GM11168 (cell line): ENCODE results near the gene EML4.

Source experiments
- in situ Hi-C: fragments of 300-500 bp; cut with MboI; formaldehyde crosslinking; loops from one replicate; pipeline ENCODE4 v1.12.0; 2022; ENCODE audit warnings: low sequenced_read_pairs; ENCODE audit not compliant: unreplicated experiment

EML4 gene

DNA sequence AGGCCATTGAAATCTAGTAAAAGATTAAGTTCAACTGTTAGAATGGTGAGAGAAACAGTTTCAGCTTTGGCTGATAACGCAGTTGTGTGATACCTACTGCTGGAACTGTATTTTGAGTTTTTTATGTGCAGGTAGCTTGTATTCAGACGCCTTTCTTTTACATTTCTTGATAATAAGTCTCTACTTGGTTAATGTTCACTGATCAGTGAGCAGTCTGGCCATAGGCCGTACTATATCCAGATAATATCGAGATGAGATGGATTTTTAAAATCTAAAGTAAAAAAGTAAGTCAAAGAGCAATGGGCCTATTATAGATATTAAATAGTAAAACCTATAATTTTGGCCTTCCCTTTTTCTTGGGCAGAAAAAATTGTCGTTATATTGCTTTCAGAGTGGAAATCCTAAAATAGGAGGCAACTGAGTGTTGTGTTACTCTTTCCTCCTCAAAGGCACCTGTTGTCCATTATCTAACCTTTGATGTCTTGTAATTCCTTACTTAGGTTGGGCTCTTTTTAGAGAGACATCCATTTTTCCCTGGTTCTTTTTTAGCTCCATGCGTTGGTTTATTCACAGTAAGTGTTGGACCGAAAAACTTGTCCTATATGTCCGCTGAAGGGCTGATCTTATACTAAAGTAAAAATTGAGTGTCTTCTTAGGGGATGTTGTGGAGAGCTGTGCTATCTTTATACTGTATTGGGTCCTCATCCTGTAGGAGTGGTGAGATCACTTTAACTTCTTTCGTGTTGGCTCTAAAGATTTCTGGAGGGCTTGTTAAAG lies 1.7 kb downstream of the EML4 start:
- in situ Hi-C loops, result loop anchor here (10.0 kb wide), 1 partner anchor 66 kb away; no protein-coding TSS in a partner anchor

DNA sequence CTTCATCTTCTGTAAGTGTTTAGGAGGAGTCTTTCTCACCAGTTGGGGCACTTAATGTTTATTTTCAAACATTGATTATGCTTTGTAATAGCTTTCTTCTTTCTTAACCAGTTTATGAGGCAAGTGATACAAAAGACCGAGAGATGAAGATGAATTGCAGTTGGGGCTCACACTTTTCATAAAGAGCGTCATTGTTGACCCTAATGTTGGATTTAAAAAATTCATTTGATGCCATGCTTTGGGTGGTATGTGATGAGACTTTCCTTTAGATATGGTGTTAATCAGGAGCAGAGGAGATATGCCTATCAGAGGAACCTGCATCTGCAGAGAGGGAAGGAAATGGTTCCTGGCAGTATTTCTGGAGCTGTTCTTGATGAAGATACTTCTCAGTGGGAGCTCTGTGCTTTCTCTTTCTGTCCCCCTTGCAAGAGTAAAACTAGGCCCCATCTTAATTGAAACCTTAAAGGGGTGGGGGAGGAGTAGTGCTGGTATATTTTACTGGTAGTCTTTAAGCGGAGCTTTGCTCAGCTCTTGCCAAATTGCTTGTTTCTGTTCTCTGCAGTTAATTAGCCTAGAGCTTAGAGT lies 2.3 kb downstream of the EML4 start:
- in situ Hi-C loops, result loop anchor here (10.0 kb wide), 1 partner anchor 67 kb away; no protein-coding TSS in a partner anchor

DNA sequence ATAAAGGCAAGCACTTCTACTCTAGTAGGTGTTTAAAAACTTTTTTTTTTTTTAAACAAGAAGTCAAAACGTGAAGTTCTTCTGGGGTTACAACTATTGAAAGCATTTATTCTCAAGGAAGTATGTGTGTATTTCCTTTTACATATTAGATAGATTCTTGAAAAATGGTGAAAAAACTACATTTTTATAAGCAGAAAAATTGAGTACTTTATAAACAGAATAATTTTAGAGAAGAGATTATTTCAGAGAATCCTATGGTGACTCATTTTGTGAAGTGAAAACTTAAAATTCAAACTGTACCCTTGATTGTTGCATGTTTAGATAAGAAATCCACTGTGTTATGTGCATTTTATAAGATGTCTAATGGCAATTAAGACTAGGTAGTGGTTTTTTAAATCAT lies 2.9 kb downstream of the EML4 start:
- in situ Hi-C loops, result loop anchor here (10.0 kb wide), 1 partner anchor 67 kb away; no protein-coding TSS in a partner anchor

DNA sequence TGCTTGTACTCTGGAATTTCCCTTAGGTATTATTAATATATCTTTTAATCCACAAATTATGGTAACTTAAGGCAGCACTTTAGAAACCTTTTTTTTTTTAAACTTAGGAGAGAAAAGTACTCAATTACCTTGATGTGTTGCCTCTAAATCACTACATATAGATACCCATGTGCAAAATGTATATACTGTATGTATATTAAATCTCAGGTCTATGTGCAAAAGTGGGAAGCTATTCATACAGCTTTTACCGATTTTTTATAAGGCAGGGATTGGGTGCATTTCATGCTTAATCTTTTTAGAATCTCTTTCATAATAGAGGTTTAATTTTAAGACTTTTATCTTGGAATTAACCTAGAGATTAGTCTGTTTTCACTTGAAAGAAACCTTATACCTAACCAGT lies 3.4 kb downstream of the EML4 start:
- in situ Hi-C loops, result loop anchor here (10.0 kb wide), 1 partner anchor 68 kb away; no protein-coding TSS in a partner anchor

DNA sequence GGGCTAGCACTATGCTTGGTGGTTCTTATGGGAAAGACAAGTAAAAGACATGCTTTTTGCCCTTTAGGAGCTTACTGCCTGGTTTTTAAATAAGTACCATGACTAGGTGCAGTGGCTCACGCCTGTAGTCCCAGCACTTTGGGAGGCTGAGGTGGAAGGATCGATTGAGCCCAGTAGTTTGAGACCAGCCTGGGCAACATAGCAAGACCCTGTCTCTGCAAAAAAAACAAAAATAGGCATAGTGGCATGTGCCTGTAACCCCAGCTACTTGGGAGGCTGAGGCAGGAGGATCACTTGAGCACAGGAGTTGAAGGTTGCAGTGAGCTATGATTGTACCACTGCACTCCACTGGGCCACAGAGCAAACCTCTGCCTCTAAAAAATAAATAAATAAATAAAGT lies 4.3 kb downstream of the EML4 start:
- in situ Hi-C loops, result loop anchor here (10.0 kb wide), 1 partner anchor 69 kb away; no protein-coding TSS in a partner anchor

DNA sequence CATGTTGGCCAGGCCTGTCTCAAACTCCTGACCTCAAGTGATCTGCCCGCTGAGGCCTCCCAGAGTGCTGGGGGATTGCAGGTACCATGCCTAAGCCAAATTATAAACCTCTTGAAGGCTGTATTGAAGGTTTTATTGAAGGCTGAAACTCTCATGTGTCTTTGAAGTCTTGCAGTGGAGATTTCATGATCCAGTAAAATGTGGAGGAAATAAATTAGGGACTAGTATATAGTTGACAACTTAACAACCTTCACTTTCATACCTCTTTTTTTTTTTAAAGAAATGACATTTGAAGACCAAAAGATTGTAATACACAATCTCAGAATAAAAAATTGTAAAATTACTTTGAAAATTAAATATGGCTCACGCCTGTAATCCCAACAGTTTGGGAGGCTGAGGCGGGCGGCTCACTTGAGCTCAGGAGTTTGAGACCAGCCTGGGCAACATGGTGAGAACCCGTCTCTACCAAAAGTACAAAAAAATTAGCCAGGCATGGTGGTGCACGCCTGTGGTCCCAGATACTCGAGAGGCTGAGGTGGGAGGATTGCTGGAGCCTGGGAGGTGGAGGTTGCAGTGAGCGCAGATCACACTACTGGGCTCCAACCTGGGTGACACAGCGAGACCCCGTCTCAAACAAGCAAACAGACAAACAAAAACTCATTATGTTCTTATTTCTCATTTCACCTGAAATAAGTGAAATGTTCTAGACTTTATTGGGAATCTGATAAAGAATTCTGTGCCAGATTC lies 8.0 kb downstream of the EML4 start:
- in situ Hi-C loops, result loop anchor here (10.0 to 25.0 kb wide), 2 partner anchors 72 to 315 kb away; no protein-coding TSS in a partner anchor

DNA sequence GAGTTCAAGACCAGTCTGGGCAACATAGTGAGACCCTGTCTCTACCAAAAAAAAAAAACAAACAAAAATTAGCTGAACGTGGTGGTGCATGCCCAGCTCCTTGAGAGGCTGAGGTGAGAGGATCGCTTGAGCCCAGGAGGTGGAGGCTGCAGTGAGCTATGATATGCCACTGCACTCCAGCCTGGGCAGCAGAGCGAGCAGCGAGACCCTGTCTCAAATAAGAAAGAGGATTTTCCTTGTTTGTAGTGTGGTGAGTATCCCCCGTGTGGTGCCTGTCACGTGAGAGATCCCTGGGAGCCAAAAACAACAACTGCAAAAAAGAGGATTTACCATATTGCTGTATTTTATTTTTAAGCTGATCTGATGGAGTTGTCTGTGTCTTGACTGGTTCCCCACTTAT lies 9.2 kb downstream of the EML4 start:
- in situ Hi-C loops, result loop anchor here (10.0 to 25.0 kb wide), 2 partner anchors 74 to 316 kb away; no protein-coding TSS in a partner anchor

DNA sequence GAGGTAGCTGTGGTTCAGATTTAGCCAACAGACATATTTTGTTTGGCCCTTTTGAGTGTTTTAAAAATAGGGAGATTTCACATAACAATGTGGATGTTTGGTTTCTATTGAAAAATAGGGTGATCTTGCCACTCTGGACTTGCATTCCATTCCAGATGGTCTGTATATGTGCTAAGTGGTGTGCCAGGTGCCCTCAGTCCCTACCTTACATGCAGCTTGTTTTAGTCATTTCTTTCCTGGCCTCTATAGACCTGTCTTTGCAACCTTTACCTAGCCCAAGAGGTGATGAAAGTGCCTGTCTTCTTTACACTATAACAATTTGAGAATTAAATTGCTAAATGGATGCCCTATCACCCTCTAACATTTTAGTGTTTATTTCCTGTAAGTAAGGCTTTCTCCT lies 11.1 kb downstream of the EML4 start:
- in situ Hi-C loops, result loop anchor here (25.0 kb wide), 1 partner anchor 318 kb away; no protein-coding TSS in a partner anchor

DNA sequence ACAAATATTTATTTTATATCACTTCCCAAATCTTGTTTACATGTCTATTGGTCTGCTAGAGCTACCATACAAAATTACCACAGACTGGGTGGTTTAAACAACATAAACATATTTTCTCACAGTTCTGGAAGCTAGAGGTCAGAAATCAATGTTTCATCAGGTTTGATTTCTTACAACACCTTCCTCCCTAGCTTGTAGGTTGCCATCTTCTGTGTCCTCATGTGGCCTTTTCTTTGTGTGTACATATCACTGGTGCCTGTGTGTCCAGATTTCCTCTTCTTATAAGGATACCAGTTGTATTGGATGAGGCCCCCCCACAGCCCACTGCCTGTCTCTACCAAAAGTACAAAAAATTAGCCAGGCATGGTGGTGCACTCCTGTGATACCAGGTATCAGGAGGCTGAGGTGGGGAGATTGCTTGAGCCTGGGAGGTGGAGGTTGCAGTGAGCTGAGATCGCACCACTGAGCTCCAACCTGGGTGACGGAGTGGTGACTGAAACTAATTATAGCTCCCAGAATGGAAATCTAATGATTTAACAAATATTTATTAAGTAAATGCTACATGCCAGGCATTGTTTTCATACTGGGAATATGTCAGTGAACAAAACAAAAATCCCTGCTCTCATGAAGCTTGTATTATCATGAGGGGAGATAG lies 13.6 kb downstream of the EML4 start:
- in situ Hi-C loops, result loop anchor here (25.0 kb wide), 1 partner anchor 320 kb away; no protein-coding TSS in a partner anchor

DNA sequence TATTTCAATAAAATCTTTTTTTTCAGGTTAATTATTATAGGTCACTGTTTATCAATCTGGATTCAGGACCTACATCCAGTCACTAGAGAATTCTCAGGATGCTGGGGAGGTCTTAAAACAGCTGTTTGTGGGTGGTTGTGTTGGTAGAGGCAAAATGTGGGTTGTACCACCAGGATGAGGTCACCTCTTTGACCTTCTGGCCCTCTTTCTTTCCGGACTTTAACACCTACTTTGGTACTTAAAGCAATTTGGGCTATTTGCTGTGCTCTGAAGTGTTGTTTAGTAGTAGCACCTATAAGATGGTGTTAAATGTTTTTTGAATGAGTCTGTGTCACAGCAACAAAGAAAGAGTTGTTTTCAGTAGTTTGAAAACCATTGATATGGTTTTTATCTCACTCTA lies 14.6 kb downstream of the EML4 start:
- in situ Hi-C loops, result loop anchor here (25.0 kb wide), 1 partner anchor 321 kb away; no protein-coding TSS in a partner anchor

DNA sequence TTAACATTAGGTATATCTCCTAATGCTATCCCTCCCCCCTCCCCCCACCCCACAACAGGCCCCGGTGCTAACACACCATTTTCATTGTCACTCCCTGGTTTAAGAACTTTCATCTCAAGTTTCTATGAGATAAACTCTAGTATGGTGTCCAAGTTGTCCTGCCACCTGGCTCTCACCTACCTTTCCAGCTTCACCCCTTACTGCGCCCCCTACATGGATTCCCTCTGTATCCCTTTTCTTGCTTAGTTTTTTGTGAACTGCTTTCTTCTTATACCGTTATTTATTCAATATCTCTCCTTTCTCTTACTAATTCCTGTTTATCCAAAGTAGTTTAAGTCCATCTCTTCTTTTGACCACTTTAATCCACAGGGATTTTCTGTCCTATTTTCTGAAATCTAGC lies 15.2 kb downstream of the EML4 start:
- in situ Hi-C loops, result loop anchor here (25.0 kb wide), 1 partner anchor 322 kb away; no protein-coding TSS in a partner anchor

DNA sequence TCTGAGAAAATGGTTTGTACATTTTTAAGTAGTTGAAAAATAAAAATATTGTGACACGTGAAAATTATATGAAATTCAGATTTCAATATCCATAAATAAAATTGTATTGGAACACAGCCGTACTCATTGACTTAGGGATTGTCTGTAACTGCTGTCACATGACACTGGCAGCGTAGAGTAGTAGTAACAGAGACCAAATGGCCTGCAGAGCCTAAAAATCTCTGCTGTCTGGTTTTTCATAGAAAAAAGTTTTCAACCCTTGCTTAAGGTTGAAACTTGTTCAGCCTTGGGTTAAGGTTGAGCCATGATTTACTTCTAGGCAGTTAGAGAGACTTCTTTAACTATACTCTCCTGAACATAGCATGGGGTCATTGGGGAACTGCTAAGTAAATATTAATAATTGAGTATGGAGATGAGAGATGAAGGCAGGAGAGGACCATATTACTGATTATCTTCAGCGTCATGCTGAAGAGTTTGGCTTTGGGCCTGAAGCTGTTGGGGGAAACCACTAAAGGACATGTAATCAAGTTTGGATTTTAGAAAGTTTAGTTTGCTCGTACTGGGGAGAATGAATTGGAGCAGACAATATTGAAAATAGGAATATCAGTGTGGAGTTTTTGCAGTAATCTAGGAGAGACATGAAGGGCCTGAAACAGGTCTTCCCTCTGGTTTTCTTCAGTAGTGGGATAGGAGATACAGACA lies 16.2 kb downstream of the EML4 start:
- in situ Hi-C loops, result loop anchor here (25.0 kb wide), 1 partner anchor 323 kb away; no protein-coding TSS in a partner anchor

DNA sequence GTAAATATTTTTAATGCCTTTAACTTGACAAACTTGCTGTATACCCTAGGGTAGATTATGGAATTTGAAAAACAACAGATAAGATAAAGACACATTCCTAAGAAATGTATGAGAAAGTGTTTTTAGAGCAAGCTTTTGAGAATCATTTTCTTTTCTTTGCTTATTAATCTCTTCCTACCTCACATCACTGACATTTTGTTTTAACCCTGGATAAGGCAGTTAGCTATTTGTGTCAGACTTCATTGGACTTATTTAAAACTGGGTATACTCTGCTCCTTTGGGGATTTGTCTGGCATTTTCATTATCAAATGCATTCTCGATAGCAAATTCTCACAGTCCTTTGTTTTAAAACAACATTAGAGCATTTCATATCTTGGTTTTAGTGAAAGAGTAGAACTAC lies 17.2 kb downstream of the EML4 start:
- in situ Hi-C loops, result loop anchor here (25.0 kb wide), 1 partner anchor 324 kb away; no protein-coding TSS in a partner anchor

DNA sequence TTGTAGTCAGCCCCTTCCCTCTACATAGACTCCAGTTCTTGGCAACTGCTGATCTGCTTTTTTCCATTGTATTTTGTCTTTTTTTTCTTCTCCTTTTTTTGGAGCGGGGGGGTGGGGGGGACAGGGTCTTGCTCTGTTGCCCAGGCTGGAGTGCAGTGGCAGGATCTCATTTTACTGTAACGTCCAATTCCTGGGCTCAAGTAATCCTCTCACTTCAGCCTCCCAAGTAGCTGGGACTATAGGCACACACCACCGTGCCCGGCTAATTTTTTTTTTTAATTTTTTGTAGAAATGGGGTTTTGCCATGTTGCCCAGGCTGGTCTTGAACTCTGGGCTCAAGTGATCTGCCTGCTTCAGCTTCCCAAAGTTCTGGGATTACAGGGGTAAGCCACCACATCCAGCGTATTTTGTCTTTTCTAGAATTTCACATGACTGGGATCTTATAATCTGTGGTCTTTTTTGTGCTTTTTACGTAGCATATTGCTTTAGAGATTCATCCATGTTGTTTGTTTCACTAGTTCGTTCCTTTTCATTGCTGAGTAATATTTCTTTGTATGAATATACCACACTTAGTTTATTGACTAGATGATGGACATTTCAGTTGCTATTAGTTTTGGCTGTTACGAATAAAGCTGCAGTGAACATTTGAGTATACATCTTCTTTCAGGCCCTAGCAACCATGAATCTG lies 17.9 kb downstream of the EML4 start:
- in situ Hi-C loops, result loop anchor here (25.0 kb wide), 1 partner anchor 325 kb away; no protein-coding TSS in a partner anchor

DNA sequence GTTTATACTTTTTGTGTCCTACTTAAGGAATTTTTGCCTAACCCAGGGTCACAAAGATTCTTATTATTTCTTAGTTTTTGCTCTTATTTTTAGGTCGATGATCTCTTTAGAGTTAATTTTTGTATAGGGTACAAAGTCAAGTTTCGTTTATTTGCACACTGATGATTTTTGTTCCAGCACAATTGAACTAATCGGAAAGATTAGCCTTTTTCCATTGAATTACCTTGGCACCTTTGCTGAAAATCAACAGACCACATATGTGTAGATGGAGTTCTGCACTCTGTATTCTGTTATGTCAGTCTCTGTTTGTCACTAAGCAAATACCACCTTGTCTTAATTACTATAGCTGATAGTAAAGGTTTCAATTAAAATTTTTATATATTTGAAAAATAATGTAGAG lies 18.7 kb downstream of the EML4 start:
- in situ Hi-C loops, result loop anchor here (25.0 kb wide), 1 partner anchor 326 kb away; no protein-coding TSS in a partner anchor

DNA sequence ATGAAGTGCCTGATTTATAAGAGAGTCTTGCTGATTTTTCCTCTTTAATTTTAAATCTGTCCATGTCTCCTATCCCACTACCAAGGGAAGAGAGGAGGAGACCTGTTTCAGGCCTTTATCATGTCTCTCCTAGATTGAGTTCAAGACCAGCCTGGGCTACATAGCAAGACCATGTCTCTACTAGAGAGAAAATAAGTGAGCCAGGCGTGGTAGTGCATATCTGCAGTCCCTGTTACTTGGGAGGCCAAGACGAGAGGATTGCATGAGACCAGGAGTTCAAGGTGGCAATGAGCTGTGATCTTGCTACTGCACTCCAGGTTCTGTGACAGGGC lies 20.0 kb downstream of the EML4 start:
- in situ Hi-C loops, result loop anchor here (25.0 kb wide), 1 partner anchor 327 kb away; no protein-coding TSS in a partner anchor

DNA sequence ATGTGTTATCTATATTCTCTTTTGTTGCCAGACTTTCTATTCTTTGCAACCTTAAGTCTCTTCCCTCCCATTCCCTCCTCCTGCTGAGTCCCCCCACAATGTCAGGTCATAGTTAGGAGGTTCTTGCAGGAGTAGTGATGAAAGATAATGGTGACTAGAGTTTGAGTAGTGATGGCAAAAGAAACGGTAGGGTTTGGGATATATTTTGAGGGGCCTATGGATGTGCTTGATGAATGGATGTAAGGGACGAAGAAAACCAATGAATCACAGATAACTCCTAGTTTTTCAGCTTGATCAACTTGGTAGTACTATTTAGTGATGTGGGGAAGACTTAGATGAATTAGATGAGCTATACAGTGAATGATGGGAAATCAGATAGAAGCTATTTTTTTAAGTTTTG lies 21.0 kb downstream of the EML4 start:
- in situ Hi-C loops, result loop anchor here (10.0 to 25.0 kb wide), 2 partner anchors 95 to 328 kb away; no protein-coding TSS in a partner anchor

DNA sequence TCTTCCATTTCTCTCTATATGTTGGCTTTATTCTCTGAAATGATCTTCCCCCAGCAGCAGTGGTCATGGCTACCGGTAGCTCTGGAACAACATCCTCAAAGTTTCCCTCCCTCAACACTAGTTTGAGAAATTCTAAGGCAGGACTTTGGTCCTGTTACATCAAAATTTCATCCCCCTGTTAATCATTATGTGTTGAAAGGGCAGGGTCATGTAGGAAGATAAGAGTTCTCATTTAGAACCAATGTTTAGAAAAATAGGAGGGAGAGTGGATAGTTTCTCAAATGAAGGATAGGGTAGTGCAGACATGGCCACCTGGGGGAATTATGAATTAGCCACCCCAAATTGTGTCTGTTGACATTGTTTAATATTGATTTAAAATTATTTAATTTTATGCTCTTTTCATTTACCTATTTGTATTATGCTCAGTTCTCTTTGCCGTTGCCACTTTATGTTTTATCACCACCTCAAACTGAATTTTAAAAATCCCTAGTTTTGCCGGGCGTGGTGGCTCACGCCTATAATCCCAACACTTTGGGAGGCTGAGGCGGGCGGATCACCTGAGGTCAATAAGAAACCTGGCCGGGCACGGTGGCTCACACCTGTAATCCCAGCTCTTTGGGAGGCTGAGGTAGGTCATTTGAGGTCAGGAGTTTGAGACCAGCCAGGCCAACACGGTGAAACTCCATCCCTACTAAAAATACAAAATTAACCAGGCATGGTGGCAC lies 22.3 kb downstream of the EML4 start:
- in situ Hi-C loops, result loop anchor here (10.0 to 25.0 kb wide), 2 partner anchors 97 to 329 kb away; no protein-coding TSS in a partner anchor
